IPS-18c (cell line): ENCODE data around the gene OR10P1.
"Not testable (repeated sequence)": the region's sequence is repeated elsewhere in the genome, so short reads cannot be mapped to it uniquely, and the experiment has no call there.

Experiments used
- H3K4me3 ChIP-seq: 2 replicates; pipeline ENCODE4 v1.7.0; 2013; ENCODE audit warnings: low read depth, mild to moderate bottlenecking, low read length, moderate library complexity; ENCODE audit not compliant: insufficient read depth
- H3K9me3 ChIP-seq: one replicate; pipeline ENCODE4 v1.6.1; 2013; ENCODE audit warnings: mild to moderate bottlenecking, low read length, moderate library complexity; ENCODE audit not compliant: control insufficient read depth, insufficient read depth

The OR10P1 gene

GRCh38 chr12:55642669-55643068 is 6.0 kb downstream of the OR10P1 start:
- Histone ChIP-seq H3K9me3 (no peaks in the 10 kb centered on the region), H3K4me3 (no peak overlapping the region)

GRCh38 chr12:55644591-55644990 is 7.9 kb downstream of the OR10P1 start:
- no peak overlapping the region for H3K4me3 ChIP-seq
- H3K9me3 ChIP-seq: peaks cover 2% of the 10 kb centered on the region

- peak overlapping the region; percentile 20; the same call in 1 of the 2 replicates for H3K4me3 ChIP-seq
- H3K9me3 ChIP-seq: peaks cover 6% of the 10 kb centered on the region
Measured at GRCh38 chr12:55647027-55647426, 10.3 kb downstream of the OR10P1 start.

GRCh38 chr12:55650620-55651298 is 14.1 kb downstream of the OR10P1 start:
- H3K9me3 ChIP-seq, H3K4me3 ChIP-seq: not testable (repeated sequence)

GRCh38 chr12:55651299-55651683 is 14.6 kb downstream of the OR10P1 start:
- H3K4me3 ChIP-seq: 0 out of 2 replicates have a peak overlapping the region, but pooled peaks have one; percentile 15
- H3K9me3 ChIP-seq: peaks cover 6% of the 10 kb centered on the region

GRCh38 chr12:55652352-55652751 is 15.7 kb downstream of the OR10P1 start:
- Histone ChIP-seq H3K4me3 (no peak overlapping the region), H3K9me3 (peaks cover 6% of the 10 kb centered on the region)

GRCh38 chr12:55653031-55653430 is 16.3 kb downstream of the OR10P1 start:
- Histone ChIP-seq H3K4me3 (no peak overlapping the region), H3K9me3 (peaks cover 6% of the 10 kb centered on the region)

GRCh38 chr12:55654511-55655214 is 18.0 kb downstream of the OR10P1 start:
- no peak overlapping the region for H3K4me3 ChIP-seq
- H3K9me3 ChIP-seq: peaks cover 4% of the 10 kb centered on the region

GRCh38 chr12:55657212-55657611 is 20.5 kb downstream of the OR10P1 start:
- Histone ChIP-seq H3K4me3 (no peak overlapping the region), H3K9me3 (no peaks in the 10 kb centered on the region)

- H3K4me3 ChIP-seq: no peak overlapping the region
- no peaks in the 10 kb centered on the region for H3K9me3 ChIP-seq
Measured at GRCh38 chr12:55658212-55658611, 21.5 kb downstream of the OR10P1 start.

GRCh38 chr12:55658635-55659391 is 22.1 kb downstream of the OR10P1 start:
- no peaks in the 10 kb centered on the region for H3K9me3 ChIP-seq

GRCh38 chr12:55659486-55660385 is 23.0 kb downstream of the OR10P1 start:
- H3K4me3 ChIP-seq: no peak overlapping the region
- H3K9me3 ChIP-seq: no peaks in the 10 kb centered on the region

More at GRCh38 chr12:55658635-55659391, 22.1 kb downstream of the OR10P1 start:
- no peak overlapping the region for H3K4me3 ChIP-seq

GRCh38 chr12:55663391-55663790 is 26.7 kb downstream of the OR10P1 start:
- Histone ChIP-seq H3K4me3 (no peak overlapping the region), H3K9me3 (no peaks in the 10 kb centered on the region)

GRCh38 chr12:55664826-55665225 is 28.1 kb downstream of the OR10P1 start:
- Histone ChIP-seq H3K9me3 (no peaks in the 10 kb centered on the region), H3K4me3 (no peak overlapping the region)

GRCh38 chr12:55666508-55666907 is 29.8 kb downstream of the OR10P1 start:
- Histone ChIP-seq H3K4me3 (no peak overlapping the region), H3K9me3 (no peaks in the 10 kb centered on the region)

GRCh38 chr12:55670276-55670675 is 33.6 kb downstream of the OR10P1 start:
- Histone ChIP-seq H3K9me3 (no peaks in the 10 kb centered on the region), H3K4me3 (no peak overlapping the region)

GRCh38 chr12:55671746-55672145 is 35.1 kb downstream of the OR10P1 start:
- no peak overlapping the region for H3K4me3 ChIP-seq
- H3K9me3 ChIP-seq: no peaks in the 10 kb centered on the region
